Rectal smooth muscle tissue (tissue), 1 donor: ENCODE measurements around the gene FHL3.

ENCODE experiments used
- H3K27ac ChIP-seq: one replicate; pipeline ENCODE4 v1.7.0; 2013; ENCODE audit warnings: low read depth, low read length, inconsistent platforms
- H3K27me3 ChIP-seq: one replicate; pipeline ENCODE4 v1.7.0; 2013; ENCODE audit warnings: low read length; ENCODE audit not compliant: control insufficient read depth, insufficient read depth
- H3K36me3 ChIP-seq: one replicate; pipeline ENCODE4 v1.7.0; 2013; ENCODE audit warnings: low read length; ENCODE audit not compliant: control insufficient read depth, insufficient read depth
- H3K4me1 ChIP-seq: one replicate; pipeline ENCODE4 v1.7.0; 2013; ENCODE audit warnings: low read length; ENCODE audit not compliant: control insufficient read depth, insufficient read depth
- H3K4me3 ChIP-seq: one replicate; pipeline ENCODE4 v1.7.0; 2013; ENCODE audit warnings: low read length
- H3K9ac ChIP-seq: one replicate; pipeline ENCODE4 v1.7.0; 2013; ENCODE audit warnings: low read length

The FHL3 gene

GRCh38 chr1:38029685-38030511 is 24.6 kb upstream of the FHL3 start:
- no peak overlapping the region for H3K27ac ChIP-seq

GRCh38 chr1:38029081-38029681 is 23.9 kb upstream of the FHL3 start:
- H3K4me1 ChIP-seq: peaks cover 12% of the 10 kb centered on the region
- no peak overlapping the region for H3K9ac ChIP-seq
- no peak overlapping the region for H3K4me3 ChIP-seq
- H3K36me3 ChIP-seq: peaks cover 14% of the 10 kb centered on the region
- no peaks in the 10 kb centered on the region for H3K27me3 ChIP-seq
- H3K27ac ChIP-seq: no peak overlapping the region

More at GRCh38 chr1:38029685-38030511, 24.6 kb upstream of the FHL3 start:
- H3K27me3 ChIP-seq: no peaks in the 10 kb centered on the region
- H3K4me1 ChIP-seq: peaks cover 12% of the 10 kb centered on the region
- peaks cover 11% of the 10 kb centered on the region for H3K36me3 ChIP-seq
- H3K9ac ChIP-seq: no peak overlapping the region
- H3K4me3 ChIP-seq: no peak overlapping the region

GRCh38 chr1:38028671-38029070 is 23.4 kb upstream of the FHL3 start:
- peaks cover 12% of the 10 kb centered on the region for H3K4me1 ChIP-seq
- H3K36me3 ChIP-seq: peaks cover 17% of the 10 kb centered on the region
- H3K4me3 ChIP-seq: no peak overlapping the region
- no peak overlapping the region for H3K27ac ChIP-seq
- H3K9ac ChIP-seq: no peak overlapping the region
- no peaks in the 10 kb centered on the region for H3K27me3 ChIP-seq

DNA sequence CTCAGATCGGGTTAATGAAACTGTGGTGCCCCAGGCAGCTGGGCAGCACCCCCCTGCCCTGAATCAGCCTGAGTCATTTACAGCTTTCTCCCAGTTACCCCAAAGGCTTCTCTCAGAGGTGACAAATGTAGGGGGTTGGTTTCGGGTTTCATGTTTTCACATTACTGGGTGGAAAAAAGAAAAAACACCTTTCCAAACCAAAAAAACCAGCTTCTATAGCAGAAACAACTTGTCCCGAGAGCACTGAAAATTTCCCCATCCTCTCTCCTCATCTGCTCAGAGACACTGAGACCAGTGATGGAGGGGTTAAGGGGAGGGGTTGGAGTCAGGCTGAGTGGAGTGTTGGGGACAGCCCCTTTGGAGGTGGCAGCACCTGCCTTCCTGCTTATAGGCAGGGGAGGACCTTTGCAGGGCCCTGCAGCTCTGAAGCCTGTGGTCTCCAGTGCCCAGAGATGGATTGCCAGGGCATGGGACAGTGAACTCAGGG is 22.8 kb upstream of the FHL3 start:
- no peak overlapping the region for H3K4me3 ChIP-seq
- no peak overlapping the region for H3K27ac ChIP-seq
- H3K36me3 ChIP-seq: peaks cover 17% of the 10 kb centered on the region
- H3K9ac ChIP-seq: no peak overlapping the region
- no peaks in the 10 kb centered on the region for H3K27me3 ChIP-seq
- H3K4me1 ChIP-seq: peaks cover 12% of the 10 kb centered on the region

GRCh38 chr1:38027201-38028104 is 22.1 kb upstream of the FHL3 start:
- H3K9ac ChIP-seq: no peak overlapping the region
- H3K4me1 ChIP-seq: peaks cover 12% of the 10 kb centered on the region
- H3K36me3 ChIP-seq: peaks cover 21% of the 10 kb centered on the region
- no peaks in the 10 kb centered on the region for H3K27me3 ChIP-seq
- no peak overlapping the region for H3K27ac ChIP-seq
- no peak overlapping the region for H3K4me3 ChIP-seq

DNA sequence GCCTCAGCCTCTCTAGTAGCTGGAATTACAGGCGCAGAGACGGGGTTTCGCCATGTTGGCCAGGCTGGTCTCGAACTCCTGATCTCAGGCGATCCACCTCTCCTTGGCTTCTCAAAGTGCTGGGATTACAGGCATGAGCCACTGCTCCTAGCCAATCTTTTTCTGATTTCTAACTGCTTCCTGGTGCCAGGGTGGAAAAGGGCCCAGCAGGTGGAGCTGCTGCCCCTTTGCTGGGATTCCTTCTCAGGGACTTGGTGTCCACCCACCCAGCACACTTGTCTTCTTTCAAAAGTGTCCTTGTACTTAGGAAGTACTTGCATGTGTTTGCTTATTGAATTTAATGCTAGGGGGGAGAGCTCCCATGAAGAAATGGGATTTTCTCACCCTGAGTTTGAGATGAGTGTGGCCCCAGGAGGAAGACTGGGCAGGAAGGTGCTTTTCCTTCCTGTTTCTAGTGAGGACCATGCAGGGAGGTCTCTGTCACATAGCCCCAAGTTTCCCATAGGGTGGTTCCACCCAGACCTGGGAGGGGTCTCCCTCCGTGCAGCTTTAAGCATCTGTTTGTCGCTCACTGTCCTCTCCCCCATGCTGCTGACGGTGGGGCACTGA is 21.4 kb upstream of the FHL3 start:
- Histone ChIP-seq H3K4me3 (no peak overlapping the region), H3K36me3 (peaks cover 22% of the 10 kb centered on the region), H3K27ac (no peak overlapping the region), H3K9ac (no peak overlapping the region), H3K27me3 (no peaks in the 10 kb centered on the region), H3K4me1 (peaks cover 12% of the 10 kb centered on the region)

- H3K4me1 ChIP-seq: peaks cover 12% of the 10 kb centered on the region
- no peak overlapping the region for H3K4me3 ChIP-seq
- H3K9ac ChIP-seq: no peak overlapping the region
- peaks cover 22% of the 10 kb centered on the region for H3K36me3 ChIP-seq
- H3K27me3 ChIP-seq: no peaks in the 10 kb centered on the region
- H3K27ac ChIP-seq: no peak overlapping the region
These were observed 20.4 kb upstream of the FHL3 start for GRCh38 chr1:38025664-38026063.

GRCh38 chr1:38025233-38025632 is 19.9 kb upstream of the FHL3 start:
- Histone ChIP-seq H3K4me1 (peaks cover 8% of the 10 kb centered on the region), H3K36me3 (peaks cover 27% of the 10 kb centered on the region), H3K9ac (no peak overlapping the region), H3K4me3 (no peak overlapping the region), H3K27ac (no peak overlapping the region), H3K27me3 (no peaks in the 10 kb centered on the region)

- Histone ChIP-seq H3K4me3 (no peak overlapping the region), H3K27me3 (no peaks in the 10 kb centered on the region), H3K4me1 (peaks cover 2% of the 10 kb centered on the region), H3K9ac (no peak overlapping the region), H3K27ac (no peak overlapping the region), H3K36me3 (peaks cover 45% of the 10 kb centered on the region)
These were observed 17.5 kb upstream of the FHL3 start for GRCh38 chr1:38022810-38023209.

- Histone ChIP-seq H3K36me3 (peaks cover 47% of the 10 kb centered on the region), H3K9ac (no peak overlapping the region), H3K4me1 (peaks cover 7% of the 10 kb centered on the region), H3K4me3 (no peak overlapping the region), H3K27me3 (no peaks in the 10 kb centered on the region), H3K27ac (no peak overlapping the region)
These were observed 16.7 kb upstream of the FHL3 start for GRCh38 chr1:38021969-38022368.

- Histone ChIP-seq H3K36me3 (peaks cover 40% of the 10 kb centered on the region), H3K27ac (no peak overlapping the region)
These were observed 15.1 kb upstream of the FHL3 start for GRCh38 chr1:38020396-38020795.

GRCh38 chr1:38018864-38019343 is 13.6 kb upstream of the FHL3 start:
- no peaks in the 10 kb centered on the region for H3K27me3 ChIP-seq
- H3K4me3 ChIP-seq: no peak overlapping the region
- H3K4me1 ChIP-seq: peaks cover 33% of the 10 kb centered on the region
- H3K27ac ChIP-seq: peak overlapping the region; percentile 40
- peaks cover 32% of the 10 kb centered on the region for H3K36me3 ChIP-seq
- H3K9ac ChIP-seq: no peak overlapping the region

More at GRCh38 chr1:38020396-38020795, 15.1 kb upstream of the FHL3 start:
- Histone ChIP-seq H3K27me3 (no peaks in the 10 kb centered on the region), H3K9ac (no peak overlapping the region), H3K4me3 (no peak overlapping the region), H3K4me1 (peaks cover 22% of the 10 kb centered on the region)
